NCI-H1417 treated with DMSO at 0.1 percent for 48 hours (cell line): ENCODE measurements around the gene EPC1.

ENCODE experiments used
- DNase-seq: peaks from one replicate; lab custom pipeline; 2025; lab: John Stamatoyannopoulos, UW

The EPC1 gene

DNA sequence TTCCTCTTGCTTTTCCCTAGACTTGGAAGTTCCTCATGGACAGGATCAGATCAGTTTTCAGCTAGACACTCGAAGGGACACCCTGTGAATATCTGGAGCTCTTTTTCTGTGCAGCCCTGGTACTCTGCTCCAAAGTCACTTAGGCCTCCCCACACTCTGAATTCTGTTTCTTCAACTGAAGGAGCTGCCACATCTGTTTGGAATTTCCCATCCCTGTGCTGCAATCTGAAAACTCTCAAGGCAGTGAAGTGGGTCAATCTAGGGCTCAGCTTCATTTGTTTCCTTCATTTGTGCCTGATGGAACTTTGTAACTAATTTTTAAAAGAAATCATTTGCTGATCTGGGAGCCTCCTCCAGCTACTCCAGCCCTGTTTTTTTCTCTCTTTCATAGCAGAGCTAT is 9.6 kb downstream of the EPC1 start:
- no peak for DNase-seq

DNA sequence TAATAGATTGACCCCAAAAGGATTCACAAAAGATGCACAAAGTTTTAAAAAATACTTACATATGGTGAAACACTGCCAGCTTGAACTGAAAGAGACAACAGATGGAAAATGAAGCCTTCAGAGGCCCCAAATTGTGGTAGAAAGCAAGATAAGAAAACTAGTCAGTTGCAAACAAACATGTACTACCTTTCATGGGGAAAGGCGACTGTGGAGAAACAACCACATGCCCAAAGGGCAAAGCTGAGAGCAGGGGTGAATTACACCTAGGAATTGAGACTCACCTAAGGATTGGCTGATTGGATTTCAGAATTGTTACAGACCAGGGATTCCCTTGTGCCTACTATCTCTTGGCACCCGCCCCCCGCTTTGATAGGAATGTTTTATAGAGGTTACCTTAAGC is 13.1 kb downstream of the EPC1 start:
- DNase-seq, result no peak

- no peak for DNase-seq
These were observed 14.6 kb downstream of the EPC1 start for GRCh38 chr10:32332299-32332750.

- DNase-seq, result no peak
These were observed 15.4 kb downstream of the EPC1 start for GRCh38 chr10:32331606-32332005.

DNA sequence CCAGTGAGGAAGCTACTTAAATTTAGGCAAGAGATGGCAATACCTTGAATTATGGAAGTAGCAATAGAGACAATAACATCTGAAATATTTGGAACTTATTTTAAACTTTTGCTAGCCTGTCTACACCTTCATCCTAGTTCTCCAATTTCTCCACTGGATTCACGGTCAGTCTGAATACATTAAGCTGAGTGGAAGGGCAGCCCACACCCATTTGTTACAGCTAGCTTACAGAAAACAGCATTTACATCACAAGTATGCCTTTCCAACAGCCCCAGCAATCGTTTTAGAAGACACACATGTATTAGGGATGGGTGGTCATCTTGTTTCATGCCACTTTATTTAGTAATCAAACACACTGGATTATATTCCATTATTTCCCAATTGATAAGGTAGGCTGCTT is 16.7 kb downstream of the EPC1 start:
- no peak for DNase-seq

- DNase-seq, result no peak
These were observed 17.9 kb downstream of the EPC1 start for GRCh38 chr10:32329061-32329460.

DNA sequence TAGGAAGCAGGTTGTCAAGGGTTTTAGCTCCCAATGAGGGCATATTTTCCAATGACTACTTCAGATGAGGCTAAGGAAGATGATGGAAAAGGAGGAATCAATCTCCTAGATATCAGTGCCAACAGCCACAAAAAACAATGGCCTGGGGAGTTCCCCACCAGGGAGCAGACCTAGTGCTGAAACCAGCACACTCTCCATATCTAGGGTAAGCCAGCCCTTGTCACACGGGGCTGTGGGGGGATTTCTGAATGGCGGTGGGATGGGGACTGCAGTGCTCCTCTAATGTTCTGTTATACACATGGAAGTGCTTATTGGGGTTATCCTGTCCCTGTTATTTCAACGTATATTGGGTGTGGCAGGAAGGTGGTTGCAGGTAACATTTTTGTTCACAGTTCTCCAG is 18.5 kb downstream of the EPC1 start:
- DNase-seq, result no peak

DNA sequence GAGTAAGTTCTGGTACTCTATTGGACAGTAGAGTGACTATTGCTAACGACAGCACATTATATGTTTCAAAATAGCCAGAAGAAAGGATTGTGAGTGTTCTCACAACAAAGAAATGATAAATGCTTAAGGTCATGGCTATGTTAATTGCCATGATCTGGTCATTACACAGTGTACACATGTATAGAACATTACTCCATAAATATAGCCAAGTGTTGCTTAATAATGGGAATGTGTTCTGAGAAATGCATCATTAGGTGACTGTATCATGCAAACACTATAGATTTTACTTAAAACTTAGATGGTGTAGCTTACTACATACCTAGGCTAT is 19.6 kb downstream of the EPC1 start:
- no peak for DNase-seq

DNA sequence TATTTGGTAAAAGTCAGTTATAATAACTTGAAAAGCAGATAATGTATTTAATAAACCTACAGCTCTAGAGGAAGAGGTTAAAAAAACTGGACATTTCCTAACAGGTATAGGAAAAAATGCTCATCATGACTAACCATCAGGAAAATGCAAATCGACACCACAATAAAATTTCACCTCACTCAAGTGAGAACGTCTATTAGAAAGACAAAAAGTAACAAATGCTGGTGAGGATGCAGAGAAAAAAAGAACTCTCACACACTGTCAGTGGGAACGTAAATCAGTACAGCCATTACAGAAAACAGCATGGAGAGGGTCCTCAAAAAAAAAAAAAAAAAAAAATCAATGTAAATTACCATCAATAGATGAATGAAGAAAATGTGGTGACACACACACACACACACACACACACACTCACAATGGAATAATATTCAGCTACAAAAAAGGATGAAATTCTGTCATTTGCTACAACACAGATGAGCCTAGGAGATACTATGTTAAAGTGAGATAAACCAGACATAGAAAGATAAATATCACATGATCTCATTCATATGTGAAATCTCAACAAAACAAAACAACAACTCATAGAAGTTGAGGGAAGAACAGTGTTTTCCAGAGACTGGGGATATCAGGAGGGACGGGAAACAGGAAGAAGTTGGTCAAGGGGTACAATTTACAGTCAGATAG is 20.1 kb downstream of the EPC1 start:
- DNase-seq, result no peak

DNA sequence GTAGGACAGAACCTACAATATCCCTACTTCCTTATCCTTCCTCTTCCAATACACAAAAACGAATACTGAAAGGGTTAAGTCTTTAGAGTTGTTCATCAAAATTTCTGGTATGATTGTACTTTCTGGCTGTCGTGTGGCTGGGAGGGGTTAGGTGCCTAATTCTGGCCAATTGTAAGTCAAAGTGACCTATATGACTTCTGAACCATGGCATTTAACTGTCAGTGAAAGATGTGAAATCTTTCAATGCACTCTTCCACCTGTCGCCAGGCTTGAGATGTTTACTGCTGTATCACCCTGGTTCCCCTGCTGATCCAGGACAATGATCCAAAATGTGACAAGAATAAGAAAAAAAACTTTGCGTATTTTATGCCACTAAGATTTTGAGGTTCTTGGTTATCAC is 20.8 kb downstream of the EPC1 start:
- no peak for DNase-seq

- DNase-seq, result no peak
These were observed 23.9 kb downstream of the EPC1 start for GRCh38 chr10:32323051-32323450.

DNA sequence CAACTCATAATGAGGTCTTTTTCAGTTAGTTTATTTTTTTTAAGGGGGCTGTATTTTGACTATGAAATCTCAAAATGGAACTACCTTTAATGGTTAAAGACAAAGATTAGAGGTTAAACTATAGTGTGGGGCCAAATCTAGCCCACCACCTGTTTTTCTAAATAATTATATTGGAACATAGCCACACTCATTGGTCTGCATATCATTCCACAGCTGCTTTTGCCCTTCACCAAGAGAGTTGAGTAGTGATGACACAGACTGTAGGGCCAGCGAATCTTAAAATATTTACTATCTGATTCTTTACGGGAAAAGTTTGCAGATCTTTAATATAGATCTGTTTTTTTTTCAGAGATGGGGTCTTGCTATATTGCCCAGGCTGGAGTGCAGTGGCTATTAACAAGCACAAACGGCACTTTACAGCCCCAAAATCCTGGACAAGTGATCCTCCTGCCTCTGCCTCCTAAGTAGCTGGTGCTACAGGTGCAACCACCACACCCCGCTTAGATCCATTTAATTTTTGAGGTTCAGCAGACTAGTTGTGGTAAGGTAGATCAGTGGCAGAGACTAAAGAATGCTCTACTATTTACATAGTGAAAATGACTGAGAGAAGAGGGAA is 25.8 kb downstream of the EPC1 start:
- no peak for DNase-seq

DNA sequence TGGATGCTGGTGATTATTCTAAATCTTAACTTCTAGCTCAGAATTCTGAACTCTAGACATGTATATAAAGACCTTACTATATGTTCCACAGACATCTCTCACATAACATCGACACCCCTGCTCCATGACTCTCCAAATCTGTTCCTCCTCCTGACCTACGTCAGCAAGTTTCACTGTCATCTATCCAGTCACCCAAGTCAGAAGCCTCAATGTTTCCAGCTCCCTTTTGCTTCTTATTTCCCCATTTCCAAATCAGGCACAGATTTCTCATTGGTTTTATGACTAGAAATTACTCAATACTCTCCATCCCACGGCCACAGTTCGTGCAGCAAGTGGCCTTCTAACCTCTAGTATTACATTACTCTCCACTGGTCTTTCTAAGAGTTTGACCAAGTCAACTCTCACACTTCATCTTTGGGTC is 28.5 kb downstream of the EPC1 start:
- DNase-seq, result no peak

DNA sequence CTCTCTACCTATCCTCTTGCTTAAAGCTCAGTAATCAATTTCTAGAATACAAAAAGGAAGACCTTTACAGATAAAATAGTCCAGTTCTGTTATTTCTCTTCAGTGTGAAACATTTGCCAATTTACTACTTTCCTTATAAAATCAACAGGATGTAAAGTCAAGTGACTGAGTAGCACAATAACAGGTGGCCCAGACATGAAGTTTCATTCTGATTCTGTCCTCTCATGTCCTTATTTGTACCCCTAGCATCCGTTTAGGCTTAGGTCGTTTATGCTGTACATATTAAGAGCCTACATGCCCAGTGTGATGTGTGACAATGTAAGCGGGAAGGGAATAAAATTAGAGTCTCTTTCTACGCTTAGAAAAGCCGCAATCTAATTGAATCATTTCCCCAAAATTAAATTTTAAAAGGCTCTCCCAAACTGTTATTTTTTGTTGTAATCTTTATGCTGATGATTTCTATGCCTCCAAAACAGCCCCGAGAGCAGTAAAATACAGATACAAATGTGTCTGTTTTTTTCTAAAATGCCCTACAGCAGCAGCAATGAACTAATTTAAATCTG is 29.1 kb downstream of the EPC1 start:
- DNase-seq, result no peak

DNA sequence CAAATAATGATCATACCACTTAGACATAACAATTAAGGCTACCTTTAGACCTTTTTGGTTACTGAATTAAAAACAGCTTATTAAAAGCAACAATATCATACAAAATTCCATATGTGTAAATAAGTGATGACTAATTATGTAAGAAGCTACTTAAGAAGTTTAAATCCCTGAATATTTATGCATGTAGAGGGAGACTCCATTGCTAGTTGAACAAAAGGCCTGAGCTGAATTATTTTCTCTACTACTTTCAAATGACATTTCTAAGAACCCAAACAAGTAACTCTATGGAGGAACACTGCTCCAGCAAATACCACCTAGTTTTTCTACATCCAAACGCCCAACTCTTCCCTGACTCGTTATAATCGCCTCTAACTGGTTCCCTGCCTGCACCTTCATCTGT is 31.5 kb downstream of the EPC1 start:
- no peak for DNase-seq

- DNase-seq, result no peak
These were observed 32.4 kb downstream of the EPC1 start for GRCh38 chr10:32314588-32314987.

DNA sequence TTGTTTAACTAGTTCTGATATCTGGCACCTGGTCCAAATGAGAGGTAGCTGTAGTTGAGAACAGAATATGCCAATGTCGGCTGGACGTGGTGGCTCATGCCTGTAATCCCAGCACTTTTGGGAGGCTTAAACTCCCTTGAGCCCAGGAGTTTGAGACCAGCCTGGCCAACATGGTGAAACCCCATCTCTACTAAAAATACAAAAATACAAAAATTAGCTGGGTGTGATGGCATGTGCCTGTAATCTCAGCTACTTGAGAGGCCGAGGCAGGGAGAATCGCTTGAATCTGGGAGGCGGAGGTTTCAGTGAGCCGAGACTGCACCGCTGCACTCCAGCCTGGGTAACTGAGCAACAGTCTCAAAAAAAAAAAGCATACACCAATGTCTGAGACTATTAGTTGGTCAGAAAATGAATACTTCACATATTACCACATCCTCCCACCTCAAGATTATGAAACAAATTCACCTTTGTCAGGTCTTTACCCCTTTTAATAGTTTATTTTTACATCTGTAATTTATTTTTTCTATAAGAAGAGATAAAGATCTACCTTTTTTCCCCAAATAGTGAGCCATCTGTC is 38.8 kb downstream of the EPC1 start:
- DNase-seq, result no peak

DNA sequence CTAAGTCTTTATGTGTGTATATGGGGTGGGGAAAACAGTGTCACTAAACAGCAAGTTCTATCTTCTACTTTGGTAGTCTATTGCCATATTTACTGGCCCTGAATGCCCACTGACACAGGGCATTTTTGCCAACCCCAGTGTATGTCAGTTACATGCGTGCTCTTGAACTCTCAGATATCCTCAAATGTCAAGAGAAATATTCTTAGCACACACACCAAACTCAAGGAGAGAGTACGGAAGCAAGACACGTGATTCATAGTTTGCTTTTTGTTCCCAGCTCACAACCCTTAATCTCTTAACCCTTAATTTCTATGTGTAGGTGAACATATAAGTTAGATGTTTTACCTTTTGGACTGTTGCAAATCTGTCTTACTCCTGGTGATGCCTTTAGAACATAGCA is 39.3 kb downstream of the EPC1 start:
- no peak for DNase-seq

- no peak for DNase-seq
These were observed 47.5 kb downstream of the EPC1 start for GRCh38 chr10:32299354-32299980.

- no peak for DNase-seq
These were observed 48.7 kb downstream of the EPC1 start for GRCh38 chr10:32298075-32298812.

- DNase-seq, result no peak
These were observed 51.9 kb downstream of the EPC1 start for GRCh38 chr10:32295027-32295426.

GRCh38 chr10:32293581-32293980 is 53.4 kb downstream of the EPC1 start:
- no peak for DNase-seq
